ENCODE measurements around the gene CD55. TPM values are rescaled to one million over a fixed set of nuclear protein-coding genes. Genes with fewer than 3 reads are reported as not detected.

Gene CD55
- total RNA-seq, 1 donor from 2014 or later = 35.4 TPM

DNA sequence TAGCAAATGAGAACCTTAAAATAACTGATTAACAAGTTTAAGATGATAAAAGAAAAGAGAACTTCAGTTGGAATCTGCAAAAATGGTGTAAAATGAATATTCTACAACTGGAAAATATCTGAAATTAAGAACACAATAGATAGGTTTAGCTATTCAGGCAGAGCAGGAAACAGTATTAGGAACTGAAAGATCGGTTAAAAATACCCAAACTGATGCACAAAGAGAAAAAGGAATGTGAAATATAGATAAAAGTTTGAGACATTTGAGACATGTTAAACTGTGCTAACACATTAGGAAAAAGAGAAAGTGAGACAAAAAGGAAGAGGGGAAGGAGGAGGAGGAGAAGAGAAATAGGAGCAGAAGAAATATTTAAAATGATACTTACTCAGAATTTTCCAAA is 12.1 kb downstream of the CD55 start:
- TF ChIP-seq, protein P1, sequence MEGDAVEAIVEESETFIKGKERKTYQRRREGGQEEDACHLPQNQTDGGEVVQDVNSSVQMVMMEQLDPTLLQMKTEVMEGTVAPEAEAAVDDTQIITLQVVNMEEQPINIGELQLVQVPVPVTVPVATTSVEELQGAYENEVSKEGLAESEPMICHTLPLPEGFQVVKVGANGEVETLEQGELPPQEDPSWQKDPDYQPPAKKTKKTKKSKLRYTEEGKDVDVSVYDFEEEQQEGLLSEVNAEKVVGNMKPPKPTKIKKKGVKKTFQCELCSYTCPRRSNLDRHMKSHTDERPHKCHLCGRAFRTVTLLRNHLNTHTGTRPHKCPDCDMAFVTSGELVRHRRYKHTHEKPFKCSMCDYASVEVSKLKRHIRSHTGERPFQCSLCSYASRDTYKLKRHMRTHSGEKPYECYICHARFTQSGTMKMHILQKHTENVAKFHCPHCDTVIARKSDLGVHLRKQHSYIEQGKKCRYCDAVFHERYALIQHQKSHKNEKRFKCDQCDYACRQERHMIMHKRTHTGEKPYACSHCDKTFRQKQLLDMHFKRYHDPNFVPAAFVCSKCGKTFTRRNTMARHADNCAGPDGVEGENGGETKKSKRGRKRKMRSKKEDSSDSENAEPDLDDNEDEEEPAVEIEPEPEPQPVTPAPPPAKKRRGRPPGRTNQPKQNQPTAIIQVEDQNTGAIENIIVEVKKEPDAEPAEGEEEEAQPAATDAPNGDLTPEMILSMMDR (IDR thresholded peaks at IDR 0.05; ENCODE audit: insufficient read depth, low read length, poor library complexity, severe bottlenecking) = no peak
- Histone ChIP-seq H3K27me3 (ENCODE audit: control insufficient read depth, insufficient read depth, low read length) (no peaks in the 10 kb centered on the region), H3K4me3 (ENCODE audit: low read depth, low read length) (no peak overlapping the region), H3K36me3 (ENCODE audit: control insufficient read depth, insufficient read depth, low read length) (no peaks in the 10 kb centered on the region)
- no peak for DNase-seq (ENCODE audit: low read depth)

- Histone ChIP-seq H3K36me3 (ENCODE audit: control insufficient read depth, insufficient read depth, low read length) (no peaks in the 10 kb centered on the region), H3K27me3 (ENCODE audit: control insufficient read depth, insufficient read depth, low read length) (no peaks in the 10 kb centered on the region), H3K4me3 (ENCODE audit: low read depth, low read length) (no peak overlapping the region)
- DNase-seq (ENCODE audit: low read depth) = no peak
- TF ChIP-seq, protein P1 (IDR thresholded peaks at IDR 0.05; ENCODE audit: insufficient read depth, low read length, poor library complexity, severe bottlenecking) = no peak
These were observed 12.9 kb downstream of the CD55 start for GRCh38 chr1:207334337-207334736.

DNA sequence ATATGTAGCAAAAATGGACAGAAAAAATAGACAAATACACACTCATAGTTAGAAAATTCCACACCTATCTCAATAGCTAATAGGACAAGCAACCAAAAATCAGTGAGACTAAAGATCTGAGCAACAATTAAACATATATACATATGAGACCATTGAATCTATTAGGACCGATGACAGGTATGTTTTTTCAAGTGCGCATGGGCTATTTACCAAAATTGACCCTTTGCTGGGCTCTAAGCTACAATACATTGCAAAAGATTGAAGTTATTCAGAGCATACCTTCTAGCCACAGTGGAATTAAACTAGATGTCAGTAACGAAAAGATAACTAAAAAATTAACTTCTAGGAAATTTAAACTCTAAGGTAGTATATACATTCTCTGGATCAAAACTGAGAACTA is 13.7 kb downstream of the CD55 start:
- TF ChIP-seq, protein P1 (IDR thresholded peaks at IDR 0.05; ENCODE audit: insufficient read depth, low read length, poor library complexity, severe bottlenecking) = no peak
- Histone ChIP-seq H3K27me3 (ENCODE audit: control insufficient read depth, insufficient read depth, low read length) (no peaks in the 10 kb centered on the region), H3K4me3 (ENCODE audit: low read depth, low read length) (no peak overlapping the region), H3K36me3 (ENCODE audit: control insufficient read depth, insufficient read depth, low read length) (no peaks in the 10 kb centered on the region)
- DNase-seq (ENCODE audit: low read depth) = no peak

- no peaks in the 10 kb centered on the region for H3K27me3 ChIP-seq (ENCODE audit: control insufficient read depth, insufficient read depth, low read length)
- DNase-seq (ENCODE audit: low read depth) = no peak
- TF ChIP-seq, protein P1 (IDR thresholded peaks at IDR 0.05; ENCODE audit: insufficient read depth, low read length, poor library complexity, severe bottlenecking) = no peak
- H3K36me3 ChIP-seq (ENCODE audit: control insufficient read depth, insufficient read depth, low read length) = no peaks in the 10 kb centered on the region
- H3K4me3 ChIP-seq (ENCODE audit: low read depth, low read length) = no peak overlapping the region
These were observed 14.4 kb downstream of the CD55 start for GRCh38 chr1:207335695-207336363.

DNA sequence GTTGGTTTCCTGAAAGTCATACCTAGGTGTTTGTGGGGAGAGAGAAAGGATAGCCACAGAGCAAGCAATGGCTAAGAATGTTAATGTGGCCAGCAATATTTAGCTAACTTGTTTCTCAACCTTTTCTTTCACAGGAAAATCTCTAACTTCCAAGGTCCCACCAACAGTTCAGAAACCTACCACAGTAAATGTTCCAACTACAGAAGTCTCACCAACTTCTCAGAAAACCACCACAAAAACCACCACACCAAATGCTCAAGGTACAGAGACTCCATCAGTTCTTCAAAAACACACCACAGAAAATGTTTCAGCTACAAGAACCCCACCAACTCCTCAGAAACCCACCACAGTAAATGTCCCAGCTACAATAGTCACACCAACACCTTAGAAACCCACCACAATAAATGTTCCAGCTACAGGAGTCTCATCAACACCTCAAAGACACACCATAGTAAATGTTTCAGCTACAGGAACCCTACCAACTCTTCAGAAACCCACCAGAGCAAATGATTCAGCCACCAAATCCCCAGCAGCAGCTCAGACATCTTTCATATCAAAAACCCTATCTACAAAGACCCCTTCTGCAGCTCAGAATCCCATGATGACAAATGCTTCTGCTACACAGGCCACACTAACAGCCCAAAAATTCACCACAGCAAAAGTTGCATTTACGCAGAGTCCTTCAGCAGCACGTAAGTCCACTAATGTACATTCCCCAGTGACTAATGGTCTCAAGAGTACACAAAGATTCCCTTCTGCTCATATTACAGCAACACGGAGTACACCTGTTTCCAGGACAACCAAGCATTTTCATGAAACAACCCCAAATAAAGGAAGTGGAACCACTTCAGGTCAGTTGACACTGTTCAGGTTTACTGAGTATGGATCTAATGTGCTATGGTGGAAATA is 15.3 kb downstream of the CD55 start:
- no peaks in the 10 kb centered on the region for H3K27me3 ChIP-seq (ENCODE audit: control insufficient read depth, insufficient read depth, low read length)
- TF ChIP-seq, protein P1 (IDR thresholded peaks at IDR 0.05; ENCODE audit: insufficient read depth, low read length, poor library complexity, severe bottlenecking) = no peak
- peak; percentile 48 for DNase-seq (ENCODE audit: low read depth)
- no peaks in the 10 kb centered on the region for H3K36me3 ChIP-seq (ENCODE audit: control insufficient read depth, insufficient read depth, low read length)
- H3K4me3 ChIP-seq (ENCODE audit: low read depth, low read length) = no peak overlapping the region
